Ascending aorta (tissue), 2 donors: ENCODE measurements around the gene KLC3. TPM values are rescaled to one million over a fixed set of nuclear protein-coding genes. Genes with fewer than 3 reads are reported as not detected.

Experiments used
- DNase-seq, 2 donors: peaks; one replicate each; pipeline ENCODE4 v3.0.0-alpha.2; 2019; ENCODE audit warnings: low spot score in 2 of 2
- H3K27ac ChIP-seq, 2 donors: fragments of 200-600 bp; sonication (generic); one replicate each; pipeline ENCODE4 v1.5.1; 2016 to 2017; ENCODE audit warnings: mild to moderate bottlenecking in 1 of 2
- H3K27me3 ChIP-seq: fragments of 200-600 bp; sonication (generic); one replicate; pipeline ENCODE4 v1.5.1; 2017
- H3K36me3 ChIP-seq, 2 donors: fragments of 200-600 bp; sonication (generic); one replicate each; pipeline ENCODE4 v1.5.1; 2016
- H3K4me1 ChIP-seq, 2 donors: fragments of 200-600 bp; sonication (generic); one replicate each; pipeline ENCODE4 v1.5.1; 2016 to 2017; ENCODE audit warnings: mild to moderate bottlenecking in 1 of 2
- H3K4me3 ChIP-seq, 2 donors: fragments of 200-600 bp; sonication (generic); one replicate each; pipeline ENCODE4 v1.5.1; 2016 to 2017; ENCODE audit warnings: mild to moderate bottlenecking in 1 of 2
- H3K9me3 ChIP-seq, 2 donors: fragments of 200-600 bp; sonication (generic); one replicate each; pipeline ENCODE4 v1.5.1; 2016
- intact Hi-C: fragments of 100-400 bp; cut with DNase I; formaldehyde crosslinking; loops from one replicate; pipeline ENCODE4 v1.15.1; 2023
- total RNA-seq: library from RNA; depleted of rRNA; stranded (reverse); fragments of >200 nt; gene quantifications from one replicate; pipeline ENCODE4 v1.1.0, GENCODE V29; 2016
- TF ChIP-seq, protein P1 (sequence below), 3 experiments: fragments of 200-600 bp in 2 of 3; fragments of 450-650 bp in 1 of 3; sonication (generic) in 2 of 3; IDR thresholded peaks; one replicate each; pipeline ENCODE4 v1.5.1; 2016 to 2019; ENCODE audit warnings: antibody characterized with exemption in 3 of 3, mild to moderate bottlenecking in 1 of 3, moderate library complexity in 1 of 3

KLC3 gene
- total RNA-seq, 1 donor from 2014 or later = not detected

- intact Hi-C loops = no loop called here
- Histone ChIP-seq H3K9me3 (no peaks in the 10 kb centered on the region), H3K36me3 (peaks cover 24 to 36% of the 10 kb centered on the region in 2 donors), H3K4me1 (no peaks in the 10 kb centered on the region), H3K27me3 (no peaks in the 10 kb centered on the region), H3K27ac (no peak overlapping the region), H3K4me3 (no peak overlapping the region)
- TF ChIP-seq, protein P1, sequence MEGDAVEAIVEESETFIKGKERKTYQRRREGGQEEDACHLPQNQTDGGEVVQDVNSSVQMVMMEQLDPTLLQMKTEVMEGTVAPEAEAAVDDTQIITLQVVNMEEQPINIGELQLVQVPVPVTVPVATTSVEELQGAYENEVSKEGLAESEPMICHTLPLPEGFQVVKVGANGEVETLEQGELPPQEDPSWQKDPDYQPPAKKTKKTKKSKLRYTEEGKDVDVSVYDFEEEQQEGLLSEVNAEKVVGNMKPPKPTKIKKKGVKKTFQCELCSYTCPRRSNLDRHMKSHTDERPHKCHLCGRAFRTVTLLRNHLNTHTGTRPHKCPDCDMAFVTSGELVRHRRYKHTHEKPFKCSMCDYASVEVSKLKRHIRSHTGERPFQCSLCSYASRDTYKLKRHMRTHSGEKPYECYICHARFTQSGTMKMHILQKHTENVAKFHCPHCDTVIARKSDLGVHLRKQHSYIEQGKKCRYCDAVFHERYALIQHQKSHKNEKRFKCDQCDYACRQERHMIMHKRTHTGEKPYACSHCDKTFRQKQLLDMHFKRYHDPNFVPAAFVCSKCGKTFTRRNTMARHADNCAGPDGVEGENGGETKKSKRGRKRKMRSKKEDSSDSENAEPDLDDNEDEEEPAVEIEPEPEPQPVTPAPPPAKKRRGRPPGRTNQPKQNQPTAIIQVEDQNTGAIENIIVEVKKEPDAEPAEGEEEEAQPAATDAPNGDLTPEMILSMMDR (IDR thresholded peaks at IDR 0.05) = no peak
- DNase-seq = no peak
Measured at GRCh38 chr19:45357445-45357783, 16.9 kb downstream of the KLC3 start.

GRCh38 chr19:45358213-45358792, 17.8 kb downstream of the KLC3 start:
- Histone ChIP-seq H3K27ac (no peak overlapping the region), H3K9me3 (no peaks in the 10 kb centered on the region), H3K4me3 (no peak overlapping the region), H3K36me3 (peaks cover 19 to 28% of the 10 kb centered on the region in 2 donors), H3K27me3 (no peaks in the 10 kb centered on the region), H3K4me1 (no peaks in the 10 kb centered on the region)
- TF ChIP-seq, protein P1 (IDR thresholded peaks at IDR 0.05) = no peak
- intact Hi-C loops = no loop called here
- no peak for DNase-seq

GRCh38 chr19:45361608-45362007, 21.1 kb downstream of the KLC3 start:
- Histone ChIP-seq H3K36me3 (peaks cover 19 to 25% of the 10 kb centered on the region in 2 donors), H3K27ac (no peak overlapping the region)
- intact Hi-C loops = no loop called here

DNA sequence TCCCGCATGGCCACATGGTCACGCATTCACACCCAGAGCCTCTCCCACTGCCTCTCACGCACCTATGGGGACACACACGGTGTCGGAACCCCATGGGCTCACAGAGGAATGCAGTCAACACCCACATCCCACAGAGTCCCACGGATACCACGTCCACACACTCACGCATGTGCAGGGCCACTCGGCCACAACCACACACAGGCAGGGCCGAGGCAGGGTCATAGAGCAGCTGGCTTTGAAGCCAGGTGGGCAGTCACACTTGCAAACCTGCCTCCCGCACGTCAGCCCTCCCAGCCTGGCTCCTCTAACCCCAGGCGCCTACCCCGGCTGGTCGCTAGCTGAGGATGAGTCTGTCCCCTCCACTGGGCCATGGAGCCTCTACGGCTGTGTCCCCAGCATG, 21.7 kb downstream of the KLC3 start:
- no peak overlapping the region for H3K4me3 ChIP-seq
- no peak overlapping the region for H3K27ac ChIP-seq
- no peaks in the 10 kb centered on the region for H3K4me1 ChIP-seq
- no peak for DNase-seq
- H3K9me3 ChIP-seq = no peaks in the 10 kb centered on the region
- H3K36me3 ChIP-seq = peaks cover 16 to 25% of the 10 kb centered on the region in 2 donors
- TF ChIP-seq, protein P1 (IDR thresholded peaks at IDR 0.05) = no peak
- H3K27me3 ChIP-seq = no peaks in the 10 kb centered on the region
- intact Hi-C loops = no loop called here

More at GRCh38 chr19:45361608-45362007, 21.1 kb downstream of the KLC3 start:
- H3K4me1 ChIP-seq = no peaks in the 10 kb centered on the region
- no peaks in the 10 kb centered on the region for H3K9me3 ChIP-seq
- no peaks in the 10 kb centered on the region for H3K27me3 ChIP-seq
- DNase-seq = no peak
- no peak overlapping the region for H3K4me3 ChIP-seq
- TF ChIP-seq, protein P1 (IDR thresholded peaks at IDR 0.05) = no peak

GRCh38 chr19:45363861-45364459, 23.4 kb downstream of the KLC3 start:
- Histone ChIP-seq H3K27me3 (no peaks in the 10 kb centered on the region), H3K27ac (no peak overlapping the region), H3K4me3 (no peak overlapping the region), H3K9me3 (no peaks in the 10 kb centered on the region), H3K36me3 (peaks cover 15 to 25% of the 10 kb centered on the region in 2 donors), H3K4me1 (no peaks in the 10 kb centered on the region)
- intact Hi-C loops = no loop called here
- TF ChIP-seq, protein P1 (IDR thresholded peaks at IDR 0.05) = no peak
- no peak for DNase-seq
